Measurements from ENCODE around the gene SSU72. TPM values are rescaled to one million over a fixed set of nuclear protein-coding genes. Genes with fewer than 3 reads are reported as not detected.

The SSU72 gene
- total and polyA plus RNA-seq, 2 donors (not counting 3 experiments of a cell fraction or from before 2014, with no cell fraction given): 85.9 to 129 TPM

DNA sequence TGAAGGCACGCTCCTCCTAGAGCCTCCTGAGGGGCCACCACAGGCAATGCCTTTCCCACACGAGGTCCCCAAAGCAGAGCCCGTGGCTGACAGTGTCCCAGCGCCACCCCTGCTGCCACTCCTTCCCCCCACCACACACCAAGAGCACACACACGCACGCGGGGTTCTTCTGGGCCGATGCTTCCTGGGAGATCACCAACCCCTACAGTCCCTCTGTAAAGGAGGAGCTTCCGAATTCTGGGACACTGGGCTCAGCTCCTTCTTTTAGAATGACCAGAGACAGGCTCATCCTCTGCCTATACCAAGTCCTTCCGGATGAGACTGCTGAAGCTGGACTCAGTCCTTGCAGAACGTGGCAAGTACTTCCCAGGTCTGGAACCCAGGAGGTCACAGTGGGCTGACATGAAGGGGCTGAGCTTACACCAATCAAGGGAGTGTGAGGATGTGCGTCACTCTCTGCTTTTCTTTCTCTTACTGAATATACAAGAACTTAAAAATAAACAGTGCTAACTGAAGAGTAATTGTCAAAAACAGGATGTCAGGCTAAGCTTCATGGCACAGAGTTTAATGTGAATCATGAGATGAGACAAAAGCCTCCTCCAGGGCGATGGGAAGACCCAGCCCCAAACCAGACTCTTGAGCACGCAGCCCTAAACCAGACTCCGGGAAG is 12.7 kb downstream of the SSU72 start:
- DNase-seq (ENCODE audit: low read depth, low spot score) (no peak), FAIRE-seq (no peak)
- H4K20me1 ChIP-seq (replicated peaks; ENCODE audit: control insufficient read depth, extremely low read depth, insufficient read depth, low read length): no peaks in the 10 kb centered on the region
- H3K27me3 ChIP-seq (ENCODE audit: control insufficient read depth in 2 of 2, insufficient read depth in 2 of 2, low read length in 2 of 2): no peaks in the 10 kb centered on the region
- TF ChIP-seq JUN (IDR thresholded peaks at IDR 0.05; ENCODE audit: borderline replicate concordance, insufficient read depth, insufficient read length, low read depth) (no peak), EZH2 (IDR thresholded peaks at IDR 0.05; ENCODE audit: borderline replicate concordance, low read depth, low read length, severe bottlenecking) (no peak), MYC (IDR thresholded peaks at IDR 0.05; ENCODE audit: low read depth, low read length) (no peak)
- TF ChIP-seq, protein P1, sequence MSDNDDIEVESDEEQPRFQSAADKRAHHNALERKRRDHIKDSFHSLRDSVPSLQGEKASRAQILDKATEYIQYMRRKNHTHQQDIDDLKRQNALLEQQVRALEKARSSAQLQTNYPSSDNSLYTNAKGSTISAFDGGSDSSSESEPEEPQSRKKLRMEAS (IDR thresholded peaks at IDR 0.05; ENCODE audit: insufficient read depth, insufficient read length): no peak
- H3K9ac ChIP-seq (replicated peaks; ENCODE audit: extremely low read depth, insufficient read depth, low read length): no peak overlapping the region
- peaks cover 3% of the 10 kb centered on the region for H3K4me1 ChIP-seq (ENCODE audit: control insufficient read depth, extremely low read depth, insufficient read depth, low read length)
- ChIA-PET CTCF (interaction anchor here (1.2 to 1.4 kb wide), 2 partner anchors 8 to 9 kb away, joined by 3 read pairs; no protein-coding TSS in a partner anchor), POLR2A (no interaction called here)
- H3K4me2 ChIP-seq (ENCODE audit: insufficient read depth, low read length): no peak overlapping the region
- intact Hi-C loops (cut with micrococcal nuclease): no loop called here
- no peak overlapping the region for H3K4me3 ChIP-seq (replicated peaks in 1 of 3; ENCODE audit: insufficient read depth in 1 of 3, low read depth in 1 of 3, low read length in 3 of 3)
- no peak overlapping the region for H2AFZ ChIP-seq (ENCODE audit: low read depth, low read length)
- H3K9me1 ChIP-seq (replicated peaks; ENCODE audit: control insufficient read depth, extremely low read depth, insufficient read depth, low read length): no peaks in the 10 kb centered on the region
- peaks cover 45% of the 10 kb centered on the region for H3K79me2 ChIP-seq (ENCODE audit: control insufficient read depth, insufficient read depth, low read length)
- dilution Hi-C loops (cut with MboI; ENCODE audit: extremely low pct_ligation_motif_present, low sequenced_read_pairs): no loop called here
- no peak overlapping the region for H3K27ac ChIP-seq (ENCODE audit: insufficient read depth, low read depth, low read length)
- no peaks in the 10 kb centered on the region for H3K9me3 ChIP-seq (replicated peaks; ENCODE audit: control insufficient read depth, insufficient read depth, low read length)
- BruUV-seq (replicated peaks): no TSS peak
- H3K36me3 ChIP-seq (ENCODE audit: control insufficient read depth in 2 of 2, extremely low read depth in 1 of 2, insufficient read depth in 2 of 2, low read length in 2 of 2): peaks cover 16 to 30% of the 10 kb centered on the region in 2 experiments

DNA sequence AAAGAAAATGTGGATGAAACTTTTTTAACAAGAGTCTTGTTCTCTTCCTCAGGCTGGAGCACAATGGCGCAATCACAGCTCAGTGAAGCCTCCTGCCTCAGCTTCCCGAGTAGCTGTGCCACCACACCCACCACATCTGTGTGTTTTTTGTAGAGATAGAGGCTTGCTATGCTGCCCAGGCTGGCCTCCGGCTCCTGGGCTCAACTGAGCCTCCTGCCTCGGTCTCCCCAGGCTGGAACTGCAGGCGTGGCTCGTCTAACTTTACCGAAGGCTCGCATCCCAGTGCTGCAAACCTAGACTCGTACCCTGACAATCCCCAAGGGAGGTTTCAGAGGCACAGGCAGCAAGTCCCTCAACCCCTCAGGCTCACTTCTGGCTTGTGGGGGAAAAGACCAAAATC is 14.5 kb downstream of the SSU72 start:
- Histone ChIP-seq H3K4me1 (ENCODE audit: control insufficient read depth, extremely low read depth, insufficient read depth, low read length) (no peaks in the 10 kb centered on the region), H3K9me1 (replicated peaks; ENCODE audit: control insufficient read depth, extremely low read depth, insufficient read depth, low read length) (no peaks in the 10 kb centered on the region), H3K27me3 (ENCODE audit: control insufficient read depth in 2 of 2, insufficient read depth in 2 of 2, low read length in 2 of 2) (no peaks in the 10 kb centered on the region), H3K79me2 (ENCODE audit: control insufficient read depth, insufficient read depth, low read length) (peaks cover 28% of the 10 kb centered on the region), H3K9ac (replicated peaks; ENCODE audit: extremely low read depth, insufficient read depth, low read length) (no peak overlapping the region), H3K36me3 (ENCODE audit: control insufficient read depth in 2 of 2, extremely low read depth in 1 of 2, insufficient read depth in 2 of 2, low read length in 2 of 2) (peaks cover 12 to 30% of the 10 kb centered on the region in 2 experiments), H3K9me3 (replicated peaks; ENCODE audit: control insufficient read depth, insufficient read depth, low read length) (no peaks in the 10 kb centered on the region), H3K4me3 (replicated peaks in 1 of 3; ENCODE audit: insufficient read depth in 1 of 3, low read depth in 1 of 3, low read length in 3 of 3) (no peak overlapping the region), H2AFZ (ENCODE audit: low read depth, low read length) (no peak overlapping the region), H3K27ac (ENCODE audit: insufficient read depth, low read depth, low read length) (no peak overlapping the region), H3K4me2 (ENCODE audit: insufficient read depth, low read length) (no peak overlapping the region), H4K20me1 (replicated peaks; ENCODE audit: control insufficient read depth, extremely low read depth, insufficient read depth, low read length) (no peaks in the 10 kb centered on the region)
- ChIA-PET POLR2A (no interaction called here), CTCF (no interaction called here)
- FAIRE-seq: no peak
- no TSS peak for BruUV-seq (replicated peaks)
- intact Hi-C loops (cut with micrococcal nuclease) (no loop called here), dilution Hi-C loops (cut with MboI; ENCODE audit: extremely low pct_ligation_motif_present, low sequenced_read_pairs) (no loop called here)
- DNase-seq (ENCODE audit: low read depth, low spot score): no peak
- no peak for TF ChIP-seq EZH2 (IDR thresholded peaks at IDR 0.05; ENCODE audit: borderline replicate concordance, low read depth, low read length, severe bottlenecking)
- no peak for TF ChIP-seq POLR2A (IDR thresholded peaks at IDR 0.05; ENCODE audit: low read depth, low read length)
- no peak for TF ChIP-seq POLR2AphosphoS5 (IDR thresholded peaks at IDR 0.05; ENCODE audit: insufficient read depth, low read depth, low read length)
- TF ChIP-seq FOS (IDR thresholded peaks at IDR 0.05; ENCODE audit: borderline replicate concordance, insufficient read depth, low read length): no peak
- no peak for TF ChIP-seq JUN (IDR thresholded peaks at IDR 0.05; ENCODE audit: borderline replicate concordance, insufficient read depth, insufficient read length, low read depth)
- no peak for TF ChIP-seq GATA2 (IDR thresholded peaks at IDR 0.05; ENCODE audit: insufficient read depth, insufficient read length, low read depth, low read length)
- no peak for TF ChIP-seq MYC (IDR thresholded peaks at IDR 0.05; ENCODE audit: low read depth, low read length)
- TF ChIP-seq, protein P1 (IDR thresholded peaks at IDR 0.05; ENCODE audit: insufficient read depth, insufficient read length): no peak
- TF ChIP-seq, protein P2, sequence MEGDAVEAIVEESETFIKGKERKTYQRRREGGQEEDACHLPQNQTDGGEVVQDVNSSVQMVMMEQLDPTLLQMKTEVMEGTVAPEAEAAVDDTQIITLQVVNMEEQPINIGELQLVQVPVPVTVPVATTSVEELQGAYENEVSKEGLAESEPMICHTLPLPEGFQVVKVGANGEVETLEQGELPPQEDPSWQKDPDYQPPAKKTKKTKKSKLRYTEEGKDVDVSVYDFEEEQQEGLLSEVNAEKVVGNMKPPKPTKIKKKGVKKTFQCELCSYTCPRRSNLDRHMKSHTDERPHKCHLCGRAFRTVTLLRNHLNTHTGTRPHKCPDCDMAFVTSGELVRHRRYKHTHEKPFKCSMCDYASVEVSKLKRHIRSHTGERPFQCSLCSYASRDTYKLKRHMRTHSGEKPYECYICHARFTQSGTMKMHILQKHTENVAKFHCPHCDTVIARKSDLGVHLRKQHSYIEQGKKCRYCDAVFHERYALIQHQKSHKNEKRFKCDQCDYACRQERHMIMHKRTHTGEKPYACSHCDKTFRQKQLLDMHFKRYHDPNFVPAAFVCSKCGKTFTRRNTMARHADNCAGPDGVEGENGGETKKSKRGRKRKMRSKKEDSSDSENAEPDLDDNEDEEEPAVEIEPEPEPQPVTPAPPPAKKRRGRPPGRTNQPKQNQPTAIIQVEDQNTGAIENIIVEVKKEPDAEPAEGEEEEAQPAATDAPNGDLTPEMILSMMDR (IDR thresholded peaks at IDR 0.05; ENCODE audit: extremely low read depth in 1 of 2, insufficient read depth in 1 of 2, low read depth in 1 of 2, low read length in 2 of 2): no peak
